ACC112 (cell line): ENCODE results near the gene SUZ12.
"Not testable (repeated sequence)": the region's sequence is repeated elsewhere in the genome, so short reads cannot be mapped to it uniquely, and the experiment has no call there.

Experiments used
- H2AFZ ChIP-seq: fragments of 200-600 bp; sonication (generic); one replicate; pipeline ENCODE4 v1.6.0; 2017; ENCODE audit warnings: antibody characterized with exemption, low read length; ENCODE audit not compliant: unreplicated experiment
- H3K27ac ChIP-seq: fragments of 200-600 bp; sonication (generic); 2 replicates; pipeline ENCODE4 v1.5.1; 2014; ENCODE audit warnings: low read depth, mild to moderate bottlenecking, antibody characterized with exemption, low read length, moderate library complexity
- H3K27me3 ChIP-seq: fragments of 200-600 bp; sonication (generic); 2 replicates; pipeline ENCODE4 v1.6.1; 2014; ENCODE audit warnings: mild to moderate bottlenecking, antibody characterized with exemption, low read length, moderate library complexity, mixed read lengths; ENCODE audit not compliant: insufficient read depth
- H3K36me3 ChIP-seq: fragments of 200-600 bp; sonication (generic); 2 replicates; pipeline ENCODE4 v1.6.1; 2016; ENCODE audit warnings: mild to moderate bottlenecking, antibody characterized with exemption, low read length, moderate library complexity, mixed read lengths; ENCODE audit not compliant: insufficient read depth
- H3K4me1 ChIP-seq: fragments of 200-600 bp; sonication (generic); one replicate; pipeline ENCODE4 v1.6.1; 2016; ENCODE audit warnings: low read length, mixed read lengths; ENCODE audit not compliant: insufficient read depth, unreplicated experiment, control insufficient read depth
- H3K4me3 ChIP-seq: fragments of 200-600 bp; sonication (generic); 2 replicates; pipeline ENCODE4 v1.5.1; 2014; ENCODE audit warnings: mild to moderate bottlenecking, low read depth, low read length
- H3K79me2 ChIP-seq: fragments of 200-600 bp; sonication (generic); one replicate; pipeline ENCODE4 v1.6.0; 2016; ENCODE audit warnings: low read length; ENCODE audit not compliant: control insufficient read depth, unreplicated experiment, insufficient read depth

SUZ12 gene

DNA sequence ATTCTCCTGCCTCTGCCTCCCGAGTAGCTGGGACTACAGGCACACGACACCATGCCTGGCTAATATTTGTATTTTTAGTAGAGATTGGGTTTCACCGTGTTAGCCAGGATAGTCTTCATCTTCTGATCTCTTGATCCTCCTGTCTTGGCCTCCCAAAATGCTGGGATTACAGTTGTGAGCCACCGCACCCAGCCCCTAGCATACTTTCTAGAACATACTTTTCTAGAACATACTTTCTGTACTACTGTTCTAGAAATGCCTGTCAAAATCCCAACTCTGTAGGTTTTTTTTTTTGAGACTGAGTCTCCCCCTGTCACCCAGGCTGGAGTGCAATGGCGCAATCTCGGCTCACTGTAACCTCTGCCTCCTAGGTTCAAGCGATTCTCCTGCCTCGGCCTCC lies 27.3 kb downstream of the SUZ12 start:
- H3K27me3 ChIP-seq, H3K36me3 ChIP-seq, H3K27ac ChIP-seq, H3K4me3 ChIP-seq, H3K79me2 ChIP-seq, H3K4me1 ChIP-seq, H2AFZ ChIP-seq: not testable (repeated sequence)

- Histone ChIP-seq H3K4me3 (no peak overlapping the region), H2AFZ (no peak overlapping the region), H3K27ac (no peak overlapping the region), H3K79me2 (peaks cover 2% of the 10 kb centered on the region), H3K4me1 (no peaks in the 10 kb centered on the region), H3K27me3 (no peaks in the 10 kb centered on the region), H3K36me3 (no peaks in the 10 kb centered on the region; the same call in 1 of the 2 replicates)
Measured at GRCh38 chr17:31967648-31968047, 30.8 kb downstream of the SUZ12 start.

DNA sequence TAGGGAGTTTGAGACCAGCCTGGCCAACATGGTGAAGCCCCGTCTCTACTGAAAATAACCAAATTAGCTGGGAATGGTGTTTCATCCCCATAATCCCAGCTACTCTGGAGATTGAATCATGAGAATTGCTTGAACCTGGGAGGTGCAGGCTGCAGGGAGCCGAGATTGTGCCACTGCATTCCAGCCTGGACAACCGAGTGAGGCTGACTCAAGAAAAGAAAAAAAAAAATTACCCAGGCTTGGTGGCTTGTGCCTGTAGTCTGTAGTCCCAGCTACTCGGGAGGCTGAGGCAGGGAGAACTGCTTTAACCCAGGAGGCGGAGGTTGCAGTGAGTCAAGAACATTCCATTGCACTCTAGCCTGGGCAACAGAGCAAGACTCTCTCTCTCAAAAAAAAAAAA lies 33.6 kb downstream of the SUZ12 start:
- H3K4me3 ChIP-seq, H3K27ac ChIP-seq, H3K27me3 ChIP-seq, H3K79me2 ChIP-seq, H3K36me3 ChIP-seq, H2AFZ ChIP-seq: not testable (repeated sequence)
- peaks cover 14% of the 10 kb centered on the region for H3K4me1 ChIP-seq

GRCh38 chr17:31974269-31975071 lies 37.7 kb downstream of the SUZ12 start:
- H3K79me2 ChIP-seq, H2AFZ ChIP-seq, H3K4me3 ChIP-seq, H3K27me3 ChIP-seq, H3K36me3 ChIP-seq: not testable (repeated sequence)
- H3K4me1 ChIP-seq = peaks cover 14% of the 10 kb centered on the region
- H3K27ac ChIP-seq = peak overlapping the region; percentile 81

GRCh38 chr17:31975391-31975790 lies 38.6 kb downstream of the SUZ12 start:
- not testable (repeated sequence) for H3K36me3 ChIP-seq, H3K27me3 ChIP-seq, H3K79me2 ChIP-seq, H3K4me3 ChIP-seq, H2AFZ ChIP-seq
- H3K27ac ChIP-seq = peak overlapping the region; percentile 81
- peaks cover 14% of the 10 kb centered on the region for H3K4me1 ChIP-seq

DNA sequence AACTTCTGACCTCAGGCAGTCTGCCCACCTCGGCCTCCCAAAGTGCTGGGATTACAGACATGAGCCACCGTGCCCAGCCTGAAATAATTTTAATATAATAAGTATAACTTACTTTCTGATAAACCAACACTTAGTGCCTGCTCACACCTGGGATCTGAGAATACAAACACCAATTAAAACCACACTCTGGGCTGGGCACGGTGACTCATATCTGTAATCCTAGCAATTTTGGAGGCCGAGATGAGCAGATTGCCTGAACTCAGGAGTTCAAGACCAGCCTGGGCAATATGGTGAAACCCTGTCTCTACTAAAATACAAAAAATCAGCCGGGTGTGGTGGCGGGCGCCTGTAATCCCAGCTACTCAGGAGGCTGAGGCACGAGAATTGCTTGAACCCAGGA lies 55.0 kb downstream of the SUZ12 start:
- H3K27me3 ChIP-seq, H2AFZ ChIP-seq, H3K79me2 ChIP-seq, H3K4me3 ChIP-seq, H3K4me1 ChIP-seq, H3K27ac ChIP-seq: not testable (repeated sequence)
- H3K36me3 ChIP-seq = peaks cover 35% of the 10 kb centered on the region

GRCh38 chr17:31997005-31997404 lies 60.2 kb downstream of the SUZ12 start:
- Histone ChIP-seq H3K79me2 (no peaks in the 10 kb centered on the region), H3K27me3 (no peaks in the 10 kb centered on the region), H3K36me3 (peaks cover 41% of the 10 kb centered on the region)

DNA sequence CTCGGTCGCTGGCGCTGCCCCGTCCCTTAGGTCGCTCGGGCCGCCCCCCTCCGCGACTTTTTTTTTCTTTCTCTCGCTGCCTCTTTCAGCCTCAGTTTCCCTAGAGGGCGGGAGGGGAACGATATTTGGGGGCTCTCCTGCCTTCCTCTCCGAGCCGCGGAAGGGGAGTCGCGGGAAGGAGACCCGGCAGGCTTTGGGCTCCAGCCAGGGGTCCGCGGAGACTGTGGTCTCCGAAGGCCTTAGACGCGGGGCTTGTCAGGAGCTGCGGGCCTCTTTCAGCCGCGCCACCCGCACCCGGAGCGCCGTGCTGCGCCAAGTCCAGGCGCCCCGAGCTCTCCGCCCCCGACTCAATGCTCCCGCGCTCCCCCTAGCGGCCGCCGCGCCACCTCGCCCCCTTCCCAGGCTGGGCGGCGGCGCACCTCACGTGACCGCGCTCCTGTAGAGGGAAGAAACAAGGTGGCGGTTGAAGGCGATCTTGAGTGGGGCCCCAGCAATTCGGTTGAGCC lies 70.2 kb downstream of the SUZ12 start, which contains the start of gene LRRC37B:
TSS of gene LRRC37B (plus strand) at position 427 of the 506 bp plus-strand sequence. CDS start 14,010 bp downstream, outside the sequence.
- H2AFZ ChIP-seq = peak within 1 kb of the TSS; percentile 79

More at GRCh38 chr17:31997005-31997404, 60.2 kb downstream of the SUZ12 start:
- Histone ChIP-seq H3K4me1 (no peaks in the 10 kb centered on the region), H2AFZ (no peak overlapping the region), H3K4me3 (no peak overlapping the region), H3K27ac (no peak overlapping the region)

DNA sequence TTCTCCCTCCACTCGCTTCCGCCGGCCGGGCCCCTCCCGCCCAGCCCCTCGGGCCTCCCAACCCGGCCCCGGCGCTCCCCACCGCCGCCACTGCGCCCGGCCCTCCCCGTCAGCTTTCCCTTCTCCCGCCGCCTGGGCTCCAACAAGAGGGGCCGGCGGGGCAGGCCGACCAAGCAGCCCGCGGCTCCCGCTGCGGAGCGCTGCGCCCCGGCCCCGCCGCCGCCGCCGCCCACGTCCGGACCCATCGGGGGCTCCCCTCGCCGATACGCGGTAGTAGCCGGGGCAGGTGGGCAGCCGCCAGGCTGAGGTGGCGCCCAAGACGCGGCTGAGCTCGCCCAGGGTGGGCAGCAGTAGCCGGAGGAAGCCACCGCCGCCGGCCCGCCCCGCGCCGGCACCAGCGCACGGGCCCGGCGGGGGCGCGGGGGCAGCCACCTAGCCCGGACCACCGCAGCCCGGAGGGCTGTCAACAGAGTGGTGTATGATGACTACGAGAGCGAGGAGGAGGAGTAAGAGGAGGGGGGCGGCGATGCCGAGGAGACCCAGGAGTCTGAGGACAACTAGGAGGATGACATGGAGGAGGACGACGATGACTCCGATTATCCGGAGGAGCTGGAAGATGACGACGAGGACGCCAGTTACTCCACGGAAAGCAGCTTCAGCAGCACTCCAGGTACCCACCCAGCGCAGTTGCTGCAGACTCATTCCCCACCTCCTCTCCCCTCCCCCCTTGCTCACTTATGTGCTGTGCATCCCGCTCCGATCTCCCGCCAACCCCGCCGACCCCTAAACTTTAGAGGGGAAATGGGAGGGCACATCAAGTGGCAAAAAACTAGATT lies 70.9 kb downstream of the SUZ12 start:
- H3K27me3 ChIP-seq = no peaks in the 10 kb centered on the region
- no peaks in the 10 kb centered on the region for H3K4me1 ChIP-seq
- peaks cover 35% of the 10 kb centered on the region for H3K79me2 ChIP-seq
- no peaks in the 10 kb centered on the region for H3K36me3 ChIP-seq
- H2AFZ ChIP-seq = peak overlapping the region; percentile 79
- H3K27ac ChIP-seq = no peak overlapping the region
- H3K4me3 ChIP-seq = peak overlapping the region; percentile 98

More for the DNA sequence above, 70.2 kb downstream of the SUZ12 start, which contains the start of gene LRRC37B:
- Histone ChIP-seq H3K36me3 (no peaks in the 10 kb centered on the region), H3K27me3 (no peaks in the 10 kb centered on the region), H3K4me3 (peak within 1 kb of the TSS; percentile 98), H3K27ac (no peak within 1 kb of the TSS), H3K4me1 (no peaks in the 10 kb centered on the region), H3K79me2 (peaks cover 29% of the 10 kb centered on the region)

- H3K4me3 ChIP-seq = peak overlapping the region; percentile 98
- no peaks in the 10 kb centered on the region for H3K36me3 ChIP-seq
- H3K27ac ChIP-seq = no peak overlapping the region
Measured at GRCh38 chr17:32009262-32009542, 72.4 kb downstream of the SUZ12 start.

More at GRCh38 chr17:32009262-32009542, 72.4 kb downstream of the SUZ12 start:
- no peaks in the 10 kb centered on the region for H3K4me1 ChIP-seq
- H2AFZ ChIP-seq = no peak overlapping the region
- no peaks in the 10 kb centered on the region for H3K27me3 ChIP-seq
- peaks cover 42% of the 10 kb centered on the region for H3K79me2 ChIP-seq
